H9 (cell line): ENCODE data around the gene AURKA. TPM values are rescaled to one million over a fixed set of nuclear protein-coding genes. Genes with fewer than 3 reads are reported as not detected.

Source experiments
- DNase-seq: peaks from one replicate; pipeline ENCODE4 v3.0.0-alpha.2; 2017
- H2AFZ ChIP-seq: one replicate; pipeline ENCODE4 v1.6.1; 2013; ENCODE audit warnings: mild to moderate bottlenecking, low read length, control low read depth, moderate library complexity
- H2AK5ac ChIP-seq: 2 replicates; pipeline ENCODE4 v1.6.1; 2013; ENCODE audit warnings: low read length, control low read depth, mixed read lengths; ENCODE audit not compliant: insufficient read length
- H2BK120ac ChIP-seq: one replicate; pipeline ENCODE4 v1.6.1; 2013; ENCODE audit warnings: low read depth, mild to moderate bottlenecking, low read length, control low read depth, inconsistent platforms; ENCODE audit not compliant: poor library complexity, severe bottlenecking
- H2BK12ac ChIP-seq: 2 replicates; pipeline ENCODE4 v1.6.1; 2013; ENCODE audit warnings: low read length, control low read depth, mixed read lengths, low read depth; ENCODE audit not compliant: insufficient read length
- H2BK15ac ChIP-seq: 2 replicates; pipeline ENCODE4 v1.6.1; 2013; ENCODE audit warnings: low read depth, low read length, control low read depth
- H2BK20ac ChIP-seq: one replicate; pipeline ENCODE4 v1.6.1; 2013; ENCODE audit warnings: low read depth, mild to moderate bottlenecking, low read length, control low read depth, inconsistent platforms; ENCODE audit not compliant: poor library complexity, severe bottlenecking
- H2BK5ac ChIP-seq: 2 replicates; pipeline ENCODE4 v1.6.1; 2013; ENCODE audit warnings: low read length, control low read depth, mixed read lengths; ENCODE audit not compliant: insufficient read length
- H3K14ac ChIP-seq: 2 replicates; pipeline ENCODE4 v1.6.1; 2013; ENCODE audit warnings: low read length, control low read depth; ENCODE audit not compliant: insufficient read depth
- H3K18ac ChIP-seq: 2 replicates; pipeline ENCODE4 v1.6.1; 2013; ENCODE audit warnings: low read depth, mild to moderate bottlenecking, mixed read lengths, low read length, control low read depth; ENCODE audit not compliant: insufficient read length
- H3K23ac ChIP-seq: 2 replicates; pipeline ENCODE4 v1.6.1; 2013; ENCODE audit warnings: low read length, control low read depth, mixed read lengths, low read depth; ENCODE audit not compliant: insufficient read length
- H3K23me2 ChIP-seq: 2 replicates; pipeline ENCODE4 v1.6.1; 2013; ENCODE audit warnings: low read depth, mild to moderate bottlenecking, mixed read lengths, low read length, control low read depth; ENCODE audit not compliant: insufficient read length, poor library complexity, severe bottlenecking
- H3K27ac ChIP-seq: 2 replicates; pipeline ENCODE4 v1.5.1; 2013; ENCODE audit warnings: low read length, control low read depth, mixed read lengths, low read depth; ENCODE audit not compliant: insufficient read length
- H3K27me3 ChIP-seq: 2 replicates; pipeline ENCODE4 v1.6.1; 2013; ENCODE audit warnings: low read length, control low read depth, inconsistent platforms; ENCODE audit not compliant: insufficient read depth
- H3K4ac ChIP-seq: 2 replicates; pipeline ENCODE4 v1.6.1; 2013; ENCODE audit warnings: low read depth, mild to moderate bottlenecking, control low read depth, inconsistent platforms, low read length, moderate library complexity
- H3K4me1 ChIP-seq: 2 replicates; pipeline ENCODE4 v1.6.1; 2013; ENCODE audit warnings: low read length, control low read depth, inconsistent platforms; ENCODE audit not compliant: insufficient read depth
- H3K4me2 ChIP-seq: 2 replicates; pipeline ENCODE4 v1.6.1; 2013; ENCODE audit warnings: low read length, control low read depth, mixed read lengths; ENCODE audit not compliant: insufficient read length, insufficient read depth
- H3K56ac ChIP-seq: 2 replicates; pipeline ENCODE4 v1.6.1; 2013; ENCODE audit warnings: low read depth, mild to moderate bottlenecking, mixed read lengths, low read length, control low read depth; ENCODE audit not compliant: insufficient read length
- H3K79me1 ChIP-seq: 2 replicates; pipeline ENCODE4 v1.6.1; 2013; ENCODE audit warnings: low read depth, mild to moderate bottlenecking, moderate library complexity, low read length, control low read depth, inconsistent platforms; ENCODE audit not compliant: insufficient read depth, poor library complexity, severe bottlenecking
- H3K79me2 ChIP-seq: 2 replicates; pipeline ENCODE4 v1.6.1; 2013; ENCODE audit warnings: low read length, control low read depth, inconsistent platforms; ENCODE audit not compliant: insufficient read depth
- H3K9ac ChIP-seq: 2 replicates; pipeline ENCODE4 v1.6.1; 2013; ENCODE audit warnings: low read length, control low read depth, mixed read lengths; ENCODE audit not compliant: insufficient read length; ENCODE audit errors: extremely low read depth
- H3K9me3 ChIP-seq: one replicate; pipeline ENCODE4 v1.6.1; 2013; ENCODE audit warnings: low read depth, low read length, inconsistent platforms; ENCODE audit not compliant: control insufficient read depth
- H3T11ph ChIP-seq: one replicate; pipeline ENCODE4 v1.6.1; 2013; ENCODE audit warnings: mild to moderate bottlenecking, low read length, control low read depth, inconsistent platforms
- H4K20me1 ChIP-seq: one replicate; pipeline ENCODE4 v1.6.1; 2013; ENCODE audit not compliant: control insufficient read depth, insufficient read length, insufficient read depth
- H4K5ac ChIP-seq: 2 replicates; pipeline ENCODE4 v1.6.1; 2013; ENCODE audit warnings: low read depth, mild to moderate bottlenecking, mixed read lengths, low read length, control low read depth; ENCODE audit not compliant: insufficient read length
- H4K8ac ChIP-seq: replicated peaks from 2 replicates; pipeline ENCODE4 v1.6.1; 2013; ENCODE audit warnings: low read length, control low read depth, mixed read lengths, low read depth; ENCODE audit not compliant: insufficient read length
- H4K91ac ChIP-seq: 2 replicates; pipeline ENCODE4 v1.6.1; 2013; ENCODE audit warnings: low read depth, mild to moderate bottlenecking, moderate library complexity, mixed read lengths, low read length, control low read depth; ENCODE audit not compliant: insufficient read length
- H3K27ac Mint-ChIP-seq, 3 experiments: 2 replicates in 2 of 3; 3 replicates in 1 of 3; pipeline ENCODE4 v1.8.0; 2020 to 2021; ENCODE audit warnings: mixed read lengths in 3 of 3, mild to moderate bottlenecking in 1 of 3, moderate library complexity in 1 of 3
- H3K27me3 Mint-ChIP-seq: 2 replicates; pipeline ENCODE4 v1.8.0; 2021; ENCODE audit warnings: low read depth, mild to moderate bottlenecking, moderate library complexity, mixed read lengths
- H3K36me3 Mint-ChIP-seq, 3 experiments: 2 replicates in 2 of 3; 3 replicates in 1 of 3; pipeline ENCODE4 v1.8.0; 2020 to 2021; ENCODE audit warnings: low read depth in 3 of 3, mixed read lengths in 3 of 3; ENCODE audit not compliant: insufficient read depth in 1 of 3
- H3K4me1 Mint-ChIP-seq, 2 experiments: 2 replicates each; pipeline ENCODE4 v1.8.0; 2020; ENCODE audit warnings: mixed read lengths in 2 of 2
- H3K4me3 Mint-ChIP-seq, 2 experiments: 2 replicates in 1 of 2; 3 replicates in 1 of 2; pipeline ENCODE4 v1.8.0; 2020 to 2021; ENCODE audit warnings: mild to moderate bottlenecking in 2 of 2, mixed read lengths in 2 of 2, moderate library complexity in 1 of 2
- H3K9me3 Mint-ChIP-seq, 2 experiments: 2 replicates in 1 of 2; 3 replicates in 1 of 2; pipeline ENCODE4 v1.8.0; 2020; ENCODE audit warnings: mild to moderate bottlenecking in 2 of 2, mixed read lengths in 2 of 2, moderate library complexity in 1 of 2
- CTCF ChIP-seq: fragments of 200-600 bp; sonication (generic); conservative IDR thresholded peaks from 3 replicates; pipeline ENCODE4 v1.8.0; 2021; ENCODE audit warnings: antibody characterized with exemption, mild to moderate bottlenecking
- WGBS: extraction: QIAGEN DNeasy Blood & Tissue Kit; methylation state at CpG from one replicate; pipeline ENCODE4 v1.1.7; 2013; ENCODE audit warnings: missing lambda C conversion rate, low lambda C conversion rate, mixed read lengths; ENCODE audit not compliant: insufficient read length; ENCODE audit errors: extremely low coverage; 5-methylcytosine and 5-hydroxymethylcytosine counted together
- total RNA-seq: library from RNA; stranded (reverse); gene quantifications from 2 replicates; pipeline ENCODE4 v1.2.1, GENCODE V29; 2021

The AURKA gene
- total RNA-seq, 1 experiment from 2014 or later = 86.8 TPM

DNA sequence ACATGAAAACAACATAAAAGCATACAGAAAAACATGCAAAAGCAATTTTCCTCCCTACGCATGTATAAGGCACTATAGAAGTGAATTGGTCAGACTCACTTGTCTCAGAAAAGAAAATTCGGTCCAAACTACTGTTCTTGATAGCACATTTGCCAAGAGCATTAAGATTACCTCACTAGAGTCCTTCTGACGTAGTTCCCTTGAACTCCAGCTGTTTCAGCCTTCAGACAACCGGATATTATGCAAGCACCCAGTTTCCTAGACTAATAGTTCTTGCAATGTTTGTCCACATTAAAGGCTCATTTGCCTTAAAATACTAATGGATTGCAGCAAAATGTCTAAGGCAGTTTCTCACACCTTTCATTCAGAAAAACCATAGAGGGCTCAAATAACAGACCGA is 17.5 kb upstream of the AURKA start:
- Mint-ChIP-seq H3K36me3 (peaks cover 9 to 40% (median 31%) of the 10 kb centered on the region in 3 experiments; a peak in 6 of 7 replicates), H3K4me1 (no peaks in the 10 kb centered on the region), H3K4me3 (no peak overlapping the region), H3K27ac (no peak overlapping the region), H3K27me3 (no peaks in the 10 kb centered on the region), H3K9me3 (no peaks in the 10 kb centered on the region)
- Histone ChIP-seq H2AK5ac (no peak overlapping the region), H2BK5ac (no peak overlapping the region), H2BK20ac (no peak overlapping the region), H3K27ac (no peak overlapping the region), H3K9me3 (no peaks in the 10 kb centered on the region), H3K4ac (no peak overlapping the region), H4K8ac (no peak overlapping the region), H3K79me2 (no peaks in the 10 kb centered on the region), H2BK12ac (no peak overlapping the region), H3K18ac (no peak overlapping the region), H3K4me2 (no peak overlapping the region), H4K91ac (no peak overlapping the region), H3K4me1 (no peaks in the 10 kb centered on the region), H3K27me3 (no peaks in the 10 kb centered on the region), H3K23me2 (no peaks in the 10 kb centered on the region), H3K79me1 (no peaks in the 10 kb centered on the region), H3K14ac (no peak overlapping the region), H2AFZ (no peak overlapping the region), H2BK120ac (no peak overlapping the region), H3K9ac (no peak overlapping the region), H3K23ac (no peak overlapping the region), H2BK15ac (no peak overlapping the region), H3T11ph (no peak overlapping the region), H4K5ac (no peak overlapping the region), H4K20me1 (no peaks in the 10 kb centered on the region), H3K56ac (no peak overlapping the region)
- no peak for TF ChIP-seq CTCF
- WGBS = no CpG with 5 or more reads among the region's 5 CpGs
- no peak for DNase-seq
